GM12801 (cell line): Measurements from ENCODE around the gene ACTL7A.

ENCODE experiments used
- TF ChIP-seq, protein P1 (sequence below): IDR thresholded peaks from one replicate; pipeline ENCODE4 v1.5.1; 2011; ENCODE audit warnings: control low read depth; ENCODE audit not compliant: insufficient read length; ENCODE audit errors: extremely low read depth

The ACTL7A gene

DNA sequence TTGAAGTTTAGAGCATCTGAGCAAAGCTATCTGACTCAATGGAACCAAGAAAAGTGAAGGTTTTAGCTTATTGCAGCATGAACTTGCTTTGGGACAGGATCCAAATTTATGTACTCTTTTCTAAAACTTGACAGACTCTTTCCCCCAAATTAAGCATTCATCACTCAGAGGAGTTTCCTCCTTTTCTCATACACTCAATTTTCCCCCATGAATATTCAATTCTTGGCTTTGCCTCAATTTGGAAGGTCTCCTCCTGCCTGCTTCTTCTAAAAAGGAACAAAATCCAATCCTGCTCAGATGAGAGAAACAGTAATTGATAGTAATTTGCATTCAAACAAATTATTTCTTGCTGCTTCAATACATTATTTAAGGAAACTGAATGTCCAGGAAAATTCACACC, 5.0 kb downstream of the ACTL7A start:
- TF ChIP-seq, protein P1, sequence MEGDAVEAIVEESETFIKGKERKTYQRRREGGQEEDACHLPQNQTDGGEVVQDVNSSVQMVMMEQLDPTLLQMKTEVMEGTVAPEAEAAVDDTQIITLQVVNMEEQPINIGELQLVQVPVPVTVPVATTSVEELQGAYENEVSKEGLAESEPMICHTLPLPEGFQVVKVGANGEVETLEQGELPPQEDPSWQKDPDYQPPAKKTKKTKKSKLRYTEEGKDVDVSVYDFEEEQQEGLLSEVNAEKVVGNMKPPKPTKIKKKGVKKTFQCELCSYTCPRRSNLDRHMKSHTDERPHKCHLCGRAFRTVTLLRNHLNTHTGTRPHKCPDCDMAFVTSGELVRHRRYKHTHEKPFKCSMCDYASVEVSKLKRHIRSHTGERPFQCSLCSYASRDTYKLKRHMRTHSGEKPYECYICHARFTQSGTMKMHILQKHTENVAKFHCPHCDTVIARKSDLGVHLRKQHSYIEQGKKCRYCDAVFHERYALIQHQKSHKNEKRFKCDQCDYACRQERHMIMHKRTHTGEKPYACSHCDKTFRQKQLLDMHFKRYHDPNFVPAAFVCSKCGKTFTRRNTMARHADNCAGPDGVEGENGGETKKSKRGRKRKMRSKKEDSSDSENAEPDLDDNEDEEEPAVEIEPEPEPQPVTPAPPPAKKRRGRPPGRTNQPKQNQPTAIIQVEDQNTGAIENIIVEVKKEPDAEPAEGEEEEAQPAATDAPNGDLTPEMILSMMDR = no peak

DNA sequence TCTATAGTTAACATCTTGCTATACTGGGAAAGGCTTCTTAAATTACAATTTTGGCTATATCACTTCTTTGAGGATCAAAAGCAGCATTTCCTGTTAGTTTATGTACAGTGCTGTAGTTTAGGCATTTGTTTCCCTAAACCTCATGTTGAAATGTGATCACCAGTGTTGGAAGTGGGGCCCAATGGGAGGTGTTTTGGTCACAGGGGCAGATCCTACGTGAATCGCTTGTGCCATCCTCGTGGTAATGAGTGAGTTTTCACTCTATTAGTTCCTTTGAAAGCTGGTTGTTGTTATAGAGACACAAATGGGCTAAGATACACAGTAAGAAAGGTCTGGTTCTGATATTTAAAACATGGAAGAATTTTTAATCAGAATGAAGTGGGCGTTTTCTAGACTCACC, 5.8 kb downstream of the ACTL7A start:
- TF ChIP-seq, protein P1 = no peak

DNA sequence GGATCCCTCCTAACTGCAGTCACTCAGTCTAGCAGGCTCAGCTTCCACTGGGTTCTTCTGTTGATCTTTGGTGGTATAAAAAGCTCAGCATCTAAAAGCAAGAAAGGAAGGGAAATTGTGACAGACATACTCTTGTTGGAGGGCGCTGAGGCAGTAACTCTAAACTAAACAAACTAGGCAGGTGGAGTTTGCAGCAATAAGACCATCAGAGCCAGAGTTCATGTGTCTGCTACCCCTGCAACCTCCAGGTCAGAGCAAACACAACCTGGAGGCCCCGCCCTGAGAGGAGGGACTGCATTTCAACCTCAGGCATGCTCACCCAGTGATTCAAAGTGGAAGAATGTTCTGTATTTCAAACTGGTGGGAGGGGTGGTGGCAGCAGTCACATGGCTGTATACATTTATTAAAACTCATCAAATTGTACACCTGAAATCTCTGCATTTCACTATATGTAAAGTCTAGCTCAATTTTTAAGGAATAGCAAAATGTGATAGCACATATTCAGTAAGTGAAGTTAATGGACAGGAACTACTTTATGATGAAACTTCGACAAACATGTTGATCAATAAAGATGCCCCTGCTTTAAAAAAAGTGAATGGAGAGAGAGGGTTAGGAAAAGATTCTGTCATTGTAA, 7.1 kb downstream of the ACTL7A start:
- TF ChIP-seq, protein P1 = no peak

DNA sequence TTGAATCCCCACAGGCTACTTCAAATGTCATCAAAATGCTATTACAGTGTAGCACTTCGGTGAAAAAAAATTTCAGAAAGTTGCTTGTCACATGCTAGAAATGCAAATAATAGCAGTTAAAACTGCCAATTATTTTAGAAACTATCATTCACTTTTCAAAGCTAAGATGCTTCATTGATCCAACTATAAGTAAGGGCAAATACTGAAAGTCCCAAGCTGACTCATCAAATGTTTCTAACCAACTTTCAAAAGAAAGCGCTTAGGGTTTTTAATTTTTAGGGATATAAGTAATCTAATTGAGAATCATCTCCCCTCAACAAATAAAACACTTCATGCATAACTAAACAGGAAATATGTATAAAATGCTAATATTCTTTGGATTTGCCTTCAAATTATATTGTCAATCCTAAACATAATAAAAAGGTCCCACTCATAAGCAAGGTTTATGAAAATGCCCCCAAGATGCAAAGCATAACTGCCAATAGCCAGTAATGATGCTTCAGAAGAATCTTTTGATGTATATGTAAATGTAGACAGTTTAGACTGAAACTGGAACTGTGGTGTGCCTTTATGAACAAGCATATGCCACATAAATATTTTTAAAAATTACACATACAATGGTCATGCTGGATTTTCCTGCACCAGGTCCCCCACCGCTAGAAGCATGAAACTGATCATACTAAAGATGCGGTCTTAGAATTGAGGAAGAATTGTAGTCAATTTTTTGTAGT, 12.2 kb downstream of the ACTL7A start:
- TF ChIP-seq, protein P1 = no peak

DNA sequence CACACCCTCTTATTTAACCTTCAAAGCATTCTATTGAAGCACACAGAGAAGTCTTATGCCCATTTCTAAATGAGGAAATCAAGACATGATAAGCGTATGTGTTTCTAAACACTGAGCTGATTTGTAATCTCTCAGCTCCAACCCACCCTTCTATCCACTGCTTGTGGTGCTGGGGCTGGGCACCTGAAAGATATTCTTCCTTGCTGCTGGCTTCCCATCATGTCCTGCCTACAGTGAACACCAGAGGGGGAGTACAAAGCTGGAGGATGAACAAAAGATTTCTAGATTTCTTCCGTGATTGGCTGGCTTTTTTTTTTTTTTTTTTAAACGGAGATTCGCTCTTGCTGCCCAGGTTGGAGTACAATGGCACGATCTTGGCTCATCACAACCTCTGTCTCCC, 14.4 kb downstream of the ACTL7A start:
- TF ChIP-seq, protein P1 = no peak

DNA sequence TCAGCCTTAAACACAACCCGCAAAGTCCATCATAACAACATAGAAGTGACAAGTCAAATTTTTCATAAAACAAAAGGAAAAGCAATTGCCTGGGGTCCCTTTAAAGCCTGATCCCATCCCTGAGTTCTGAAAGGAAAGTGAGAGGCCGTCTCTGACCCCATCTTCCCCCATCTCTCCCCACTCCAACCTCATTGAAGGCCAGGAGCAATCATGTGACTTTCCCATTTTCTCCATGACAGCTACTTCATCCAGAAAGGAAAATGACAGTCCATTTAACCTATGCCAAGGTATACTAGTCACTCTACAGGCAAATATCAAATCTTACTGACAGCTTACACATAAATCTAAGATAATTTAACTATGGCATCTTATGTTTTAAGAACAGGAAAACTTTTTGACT, 15.5 kb downstream of the ACTL7A start:
- TF ChIP-seq, protein P1 = no peak

DNA sequence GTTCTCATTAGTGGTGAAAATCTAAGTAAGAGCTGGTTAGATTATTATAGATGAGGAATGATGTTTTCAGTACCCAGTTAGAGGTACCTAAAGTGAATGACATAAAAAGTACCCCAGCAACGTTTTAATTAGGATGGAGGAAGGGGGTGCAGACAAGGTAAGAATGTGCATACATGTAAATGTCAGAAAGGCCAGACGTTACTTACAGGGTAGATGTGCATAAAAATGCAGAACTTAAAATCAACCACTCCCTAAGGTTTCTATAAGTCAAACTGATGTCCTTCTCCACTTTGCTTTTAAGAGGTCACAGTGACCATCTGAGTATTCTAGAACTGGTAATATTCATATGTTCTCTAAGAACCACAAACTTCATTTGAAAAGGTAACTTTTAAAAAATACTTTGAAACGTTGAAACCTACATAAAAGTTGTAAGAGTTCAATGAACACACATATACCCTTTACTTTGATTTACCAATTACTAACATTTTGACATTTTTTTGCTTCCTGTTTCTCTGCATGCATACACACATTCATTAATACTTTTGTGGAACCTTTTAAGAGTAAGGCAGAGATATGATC, 18.8 kb downstream of the ACTL7A start:
- TF ChIP-seq, protein P1 = no peak
